ENCODE results near the gene SLC12A3.

- no peak for TF ChIP-seq ZNF317 (CRISPR knock-in tag; IDR thresholded peaks at IDR 0.05; ENCODE audit: borderline replicate concordance, low read depth)
- no peak for TF ChIP-seq JUN (CRISPR knock-in tag; IDR thresholded peaks at IDR 0.05)
- TF ChIP-seq CTCF (IDR thresholded peaks at IDR 0.05), result no peak
- TF ChIP-seq, protein P1, sequence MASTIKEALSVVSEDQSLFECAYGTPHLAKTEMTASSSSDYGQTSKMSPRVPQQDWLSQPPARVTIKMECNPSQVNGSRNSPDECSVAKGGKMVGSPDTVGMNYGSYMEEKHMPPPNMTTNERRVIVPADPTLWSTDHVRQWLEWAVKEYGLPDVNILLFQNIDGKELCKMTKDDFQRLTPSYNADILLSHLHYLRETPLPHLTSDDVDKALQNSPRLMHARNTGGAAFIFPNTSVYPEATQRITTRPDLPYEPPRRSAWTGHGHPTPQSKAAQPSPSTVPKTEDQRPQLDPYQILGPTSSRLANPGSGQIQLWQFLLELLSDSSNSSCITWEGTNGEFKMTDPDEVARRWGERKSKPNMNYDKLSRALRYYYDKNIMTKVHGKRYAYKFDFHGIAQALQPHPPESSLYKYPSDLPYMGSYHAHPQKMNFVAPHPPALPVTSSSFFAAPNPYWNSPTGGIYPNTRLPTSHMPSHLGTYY (CRISPR knock-in tag; IDR thresholded peaks at IDR 0.05), result no peak
- TF ChIP-seq OVOL2 (CRISPR knock-in tag; IDR thresholded peaks at IDR 0.05; ENCODE audit: borderline replicate concordance), result no peak
- TF ChIP-seq, protein P2, sequence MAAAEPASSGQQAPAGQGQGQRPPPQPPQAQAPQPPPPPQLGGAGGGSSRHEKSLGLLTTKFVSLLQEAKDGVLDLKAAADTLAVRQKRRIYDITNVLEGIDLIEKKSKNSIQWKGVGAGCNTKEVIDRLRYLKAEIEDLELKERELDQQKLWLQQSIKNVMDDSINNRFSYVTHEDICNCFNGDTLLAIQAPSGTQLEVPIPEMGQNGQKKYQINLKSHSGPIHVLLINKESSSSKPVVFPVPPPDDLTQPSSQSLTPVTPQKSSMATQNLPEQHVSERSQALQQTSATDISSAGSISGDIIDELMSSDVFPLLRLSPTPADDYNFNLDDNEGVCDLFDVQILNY (CRISPR knock-in tag; IDR thresholded peaks at IDR 0.05), result no peak
- TF ChIP-seq ESRRA (CRISPR knock-in tag; IDR thresholded peaks at IDR 0.05; ENCODE audit: borderline replicate concordance), result no peak
- TF ChIP-seq USF1 (CRISPR knock-in tag; IDR thresholded peaks at IDR 0.05), result no peak
These were observed 91.1 kb downstream of the SLC12A3 start for GRCh38 chr16:56956076-56956475.

Measured in WTC11 (cell line).